Measurements from ENCODE around the gene TSEN54.

Gene TSEN54

DNA sequence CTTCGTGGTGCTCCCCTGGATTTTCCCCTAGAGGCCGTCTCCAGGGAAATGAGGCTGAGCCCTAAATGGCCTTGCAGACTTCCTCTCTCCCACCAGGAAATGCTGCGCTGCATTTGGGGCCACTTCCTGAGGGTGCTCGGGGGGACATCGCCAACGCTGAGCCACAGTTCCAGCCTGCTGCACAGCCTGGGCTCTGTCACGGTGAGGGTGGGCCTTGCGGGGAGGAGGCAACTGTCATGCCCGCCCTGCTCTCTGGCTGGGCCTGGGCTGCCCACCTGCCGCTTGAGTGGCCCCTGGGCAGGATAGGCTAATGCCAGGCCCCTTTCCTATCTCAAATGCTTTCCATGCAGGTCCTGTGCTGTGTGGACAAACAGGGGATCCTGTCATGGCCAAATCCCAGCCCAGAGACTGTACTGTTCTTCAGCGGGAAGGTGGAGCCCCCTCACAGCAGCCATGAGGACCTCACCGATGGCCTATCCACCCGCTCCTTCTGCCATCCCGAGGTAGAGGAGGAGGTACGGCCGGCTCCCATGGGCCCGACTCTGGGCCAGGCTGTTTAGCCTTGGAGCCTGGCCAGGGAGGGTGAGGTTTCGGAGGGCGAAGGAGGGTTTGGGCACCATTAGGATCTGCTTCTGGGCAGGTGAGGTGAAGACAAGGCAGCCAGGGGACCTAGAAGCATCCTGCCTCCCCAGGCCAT, 25.2 kb upstream of the TSEN54 start:
- TF ChIP-seq, protein P1, sequence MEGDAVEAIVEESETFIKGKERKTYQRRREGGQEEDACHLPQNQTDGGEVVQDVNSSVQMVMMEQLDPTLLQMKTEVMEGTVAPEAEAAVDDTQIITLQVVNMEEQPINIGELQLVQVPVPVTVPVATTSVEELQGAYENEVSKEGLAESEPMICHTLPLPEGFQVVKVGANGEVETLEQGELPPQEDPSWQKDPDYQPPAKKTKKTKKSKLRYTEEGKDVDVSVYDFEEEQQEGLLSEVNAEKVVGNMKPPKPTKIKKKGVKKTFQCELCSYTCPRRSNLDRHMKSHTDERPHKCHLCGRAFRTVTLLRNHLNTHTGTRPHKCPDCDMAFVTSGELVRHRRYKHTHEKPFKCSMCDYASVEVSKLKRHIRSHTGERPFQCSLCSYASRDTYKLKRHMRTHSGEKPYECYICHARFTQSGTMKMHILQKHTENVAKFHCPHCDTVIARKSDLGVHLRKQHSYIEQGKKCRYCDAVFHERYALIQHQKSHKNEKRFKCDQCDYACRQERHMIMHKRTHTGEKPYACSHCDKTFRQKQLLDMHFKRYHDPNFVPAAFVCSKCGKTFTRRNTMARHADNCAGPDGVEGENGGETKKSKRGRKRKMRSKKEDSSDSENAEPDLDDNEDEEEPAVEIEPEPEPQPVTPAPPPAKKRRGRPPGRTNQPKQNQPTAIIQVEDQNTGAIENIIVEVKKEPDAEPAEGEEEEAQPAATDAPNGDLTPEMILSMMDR (IDR thresholded peaks at IDR 0.05): no peak
- H3K4me1 ChIP-seq: peaks cover 4% of the 10 kb centered on the region
- no peaks in the 10 kb centered on the region for H3K9me3 ChIP-seq (ENCODE audit: control insufficient read depth, low read length)
- H3K27ac ChIP-seq: no peak overlapping the region
- H3K4me2 ChIP-seq (ENCODE audit: low read length): no peak overlapping the region
- H3K9ac ChIP-seq: no peak overlapping the region
- H3K4me3 ChIP-seq (ENCODE audit: low read depth, low read length): no peak overlapping the region
- H3K36me3 ChIP-seq (ENCODE audit: control insufficient read depth, insufficient read depth, low read length): no peaks in the 10 kb centered on the region
- no peaks in the 10 kb centered on the region for H3K79me2 ChIP-seq
- no peaks in the 10 kb centered on the region for H3K27me3 ChIP-seq (ENCODE audit: control insufficient read depth, insufficient read depth, low read length)
- no peak overlapping the region for H2AFZ ChIP-seq

- H2AFZ ChIP-seq: no peak overlapping the region
- TF ChIP-seq, protein P1 (IDR thresholded peaks at IDR 0.05): no peak
- no peak overlapping the region for H3K27ac ChIP-seq
- no peak overlapping the region for H3K4me2 ChIP-seq (ENCODE audit: low read length)
- H3K9me3 ChIP-seq (ENCODE audit: control insufficient read depth, low read length): no peaks in the 10 kb centered on the region
- H3K79me2 ChIP-seq: no peaks in the 10 kb centered on the region
- H3K4me3 ChIP-seq (ENCODE audit: low read depth, low read length): no peak overlapping the region
- peaks cover 7% of the 10 kb centered on the region for H3K4me1 ChIP-seq
- H3K36me3 ChIP-seq (ENCODE audit: control insufficient read depth, insufficient read depth, low read length): no peaks in the 10 kb centered on the region
- H3K27me3 ChIP-seq (ENCODE audit: control insufficient read depth, insufficient read depth, low read length): no peaks in the 10 kb centered on the region
- H3K9ac ChIP-seq: no peak overlapping the region
Measured at GRCh38 chr17:75491680-75492079, 24.6 kb upstream of the TSEN54 start.

DNA sequence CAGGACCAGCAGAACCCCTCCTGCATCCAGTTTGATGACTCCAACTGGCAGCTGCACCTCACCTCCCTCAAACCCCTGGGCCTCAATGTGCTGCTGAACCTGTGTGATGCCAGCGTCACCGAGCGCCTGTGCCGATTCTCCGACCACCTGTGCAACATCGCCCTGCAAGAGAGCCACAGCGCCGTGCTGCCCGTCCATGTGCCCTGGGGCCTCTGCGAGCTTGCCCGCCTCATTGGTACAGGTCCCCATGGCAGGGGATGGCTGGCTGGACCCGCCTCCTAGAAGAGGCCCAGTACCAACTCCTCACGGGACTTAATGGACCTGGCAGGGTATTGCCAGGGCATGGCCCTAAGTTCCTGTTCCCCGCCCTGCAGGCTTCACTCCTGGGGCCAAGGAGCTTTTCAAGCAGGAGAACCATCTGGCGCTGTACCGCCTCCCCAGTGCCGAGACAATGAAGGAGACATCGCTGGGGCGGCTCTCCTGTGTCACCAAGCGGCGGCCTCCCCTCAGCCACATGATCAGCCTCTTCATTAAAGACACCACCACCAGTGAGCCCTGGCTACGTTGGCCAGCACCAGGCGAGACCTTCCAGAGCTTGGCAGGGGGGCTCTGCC, 23.7 kb upstream of the TSEN54 start:
- H3K79me2 ChIP-seq: no peaks in the 10 kb centered on the region
- H2AFZ ChIP-seq: no peak overlapping the region
- H3K27ac ChIP-seq: no peak overlapping the region
- H3K36me3 ChIP-seq (ENCODE audit: control insufficient read depth, insufficient read depth, low read length): no peaks in the 10 kb centered on the region
- H3K4me3 ChIP-seq (ENCODE audit: low read depth, low read length): no peak overlapping the region
- H3K27me3 ChIP-seq (ENCODE audit: control insufficient read depth, insufficient read depth, low read length): no peaks in the 10 kb centered on the region
- no peaks in the 10 kb centered on the region for H3K9me3 ChIP-seq (ENCODE audit: control insufficient read depth, low read length)
- no peak overlapping the region for H3K4me2 ChIP-seq (ENCODE audit: low read length)
- H3K4me1 ChIP-seq: peaks cover 7% of the 10 kb centered on the region
- no peak overlapping the region for H3K9ac ChIP-seq
- TF ChIP-seq, protein P1 (IDR thresholded peaks at IDR 0.05): no peak

DNA sequence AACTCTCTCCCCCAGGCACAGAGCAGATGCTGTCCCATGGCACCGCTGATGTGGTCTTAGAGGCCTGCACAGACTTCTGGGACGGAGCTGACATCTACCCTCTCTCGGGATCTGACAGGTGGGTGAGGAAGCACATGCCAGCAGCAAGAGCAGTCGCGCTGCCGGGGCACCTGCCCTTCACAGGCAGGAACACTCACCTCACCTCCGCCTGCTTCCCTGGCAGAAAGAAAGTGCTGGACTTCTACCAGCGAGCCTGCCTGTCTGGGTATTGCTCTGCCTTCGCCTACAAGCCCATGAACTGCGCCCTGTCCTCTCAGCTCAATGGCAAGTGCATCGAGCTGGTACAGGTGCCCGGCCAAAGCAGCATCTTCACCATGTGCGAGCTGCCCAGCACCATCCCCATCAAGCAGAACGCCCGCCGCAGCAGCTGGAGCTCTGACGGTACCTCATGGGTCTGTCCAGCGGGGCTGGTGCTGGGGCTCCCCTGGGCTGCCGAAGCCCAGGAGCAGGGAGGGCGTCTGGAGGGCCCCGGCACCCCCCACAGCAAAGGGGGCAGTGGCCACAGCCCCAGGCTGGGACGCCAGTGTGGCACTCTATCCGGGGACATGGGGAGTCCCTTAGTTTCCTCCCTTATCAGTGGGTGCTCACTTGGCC, 22.7 kb upstream of the TSEN54 start:
- no peaks in the 10 kb centered on the region for H3K36me3 ChIP-seq (ENCODE audit: control insufficient read depth, insufficient read depth, low read length)
- peaks cover 7% of the 10 kb centered on the region for H3K4me1 ChIP-seq
- no peak overlapping the region for H3K4me3 ChIP-seq (ENCODE audit: low read depth, low read length)
- no peaks in the 10 kb centered on the region for H3K9me3 ChIP-seq (ENCODE audit: control insufficient read depth, low read length)
- no peak overlapping the region for H3K27ac ChIP-seq
- no peak overlapping the region for H2AFZ ChIP-seq
- H3K27me3 ChIP-seq (ENCODE audit: control insufficient read depth, insufficient read depth, low read length): no peaks in the 10 kb centered on the region
- no peak overlapping the region for H3K9ac ChIP-seq
- TF ChIP-seq, protein P1 (IDR thresholded peaks at IDR 0.05): no peak
- H3K4me2 ChIP-seq (ENCODE audit: low read length): no peak overlapping the region
- H3K79me2 ChIP-seq: no peaks in the 10 kb centered on the region
